IgD-negative memory B cell (primary cell): ENCODE results near the gene SPATS2L. TPM values are rescaled to one million over a fixed set of nuclear protein-coding genes. Genes with fewer than 3 reads are reported as not detected.

Source experiments
- H3K27ac Mint-ChIP-seq, 3 donors: one replicate each; pipeline ENCODE4 v1.8.0; 2020 to 2022; ENCODE audit warnings: mild to moderate bottlenecking in 3 of 3, mixed read lengths in 3 of 3, moderate library complexity in 1 of 3
- H3K27me3 Mint-ChIP-seq: one replicate; pipeline ENCODE4 v1.8.0; 2021; ENCODE audit warnings: mixed read lengths
- H3K36me3 Mint-ChIP-seq: one replicate; pipeline ENCODE4 v1.8.0; 2020; ENCODE audit warnings: mild to moderate bottlenecking, mixed read lengths
- H3K4me1 Mint-ChIP-seq, 3 donors: one replicate each; pipeline ENCODE4 v1.8.0; 2020 to 2022; ENCODE audit warnings: mixed read lengths in 3 of 3, mild to moderate bottlenecking in 1 of 3
- H3K4me3 Mint-ChIP-seq, 4 donors: one replicate each; pipeline ENCODE4 v1.8.0; 2020 to 2022; ENCODE audit warnings: mild to moderate bottlenecking in 4 of 4, mixed read lengths in 4 of 4, moderate library complexity in 3 of 4
- H3K9me3 Mint-ChIP-seq, 3 donors: one replicate each; pipeline ENCODE4 v1.8.0; 2020 to 2021; ENCODE audit warnings: mixed read lengths in 3 of 3, mild to moderate bottlenecking in 1 of 3
- polyA plus RNA-seq: library from polyadenylated mRNA; unstranded; fragments of 300-500 nt; fragmentation: Illumina TruSeq; gene quantifications from one replicate; pipeline ENCODE4 v1.2.3, GENCODE V29; 2021

The SPATS2L gene
- polyA plus RNA-seq, 1 donor from 2014 or later, result 0.50 TPM

- no peaks in the 10 kb centered on the region for H3K36me3 Mint-ChIP-seq
- no peak overlapping the region for H3K4me3 Mint-ChIP-seq
- no peak overlapping the region for H3K27ac Mint-ChIP-seq
- no peaks in the 10 kb centered on the region for H3K27me3 Mint-ChIP-seq
- no peaks in the 10 kb centered on the region for H3K9me3 Mint-ChIP-seq
- no peaks in the 10 kb centered on the region for H3K4me1 Mint-ChIP-seq
These were observed 30.0 kb upstream of the SPATS2L start for GRCh38 chr2:200276472-200276871.

GRCh38 chr2:200278694-200279316, 27.7 kb upstream of the SPATS2L start:
- Mint-ChIP-seq H3K4me3 (no peak overlapping the region), H3K27me3 (peaks cover 13% of the 10 kb centered on the region), H3K4me1 (no peaks in the 10 kb centered on the region), H3K36me3 (no peaks in the 10 kb centered on the region), H3K27ac (no peak overlapping the region), H3K9me3 (no peaks in the 10 kb centered on the region)

- Mint-ChIP-seq H3K36me3 (no peaks in the 10 kb centered on the region), H3K4me3 (no peak overlapping the region), H3K4me1 (peaks cover 0 to 2% (median 0%) of the 10 kb centered on the region in 3 donors), H3K9me3 (peaks cover 0 to 2% (median 0%) of the 10 kb centered on the region in 3 donors), H3K27me3 (peaks cover 16% of the 10 kb centered on the region), H3K27ac (no peak overlapping the region)
These were observed 26.6 kb upstream of the SPATS2L start for GRCh38 chr2:200279857-200280256.

DNA sequence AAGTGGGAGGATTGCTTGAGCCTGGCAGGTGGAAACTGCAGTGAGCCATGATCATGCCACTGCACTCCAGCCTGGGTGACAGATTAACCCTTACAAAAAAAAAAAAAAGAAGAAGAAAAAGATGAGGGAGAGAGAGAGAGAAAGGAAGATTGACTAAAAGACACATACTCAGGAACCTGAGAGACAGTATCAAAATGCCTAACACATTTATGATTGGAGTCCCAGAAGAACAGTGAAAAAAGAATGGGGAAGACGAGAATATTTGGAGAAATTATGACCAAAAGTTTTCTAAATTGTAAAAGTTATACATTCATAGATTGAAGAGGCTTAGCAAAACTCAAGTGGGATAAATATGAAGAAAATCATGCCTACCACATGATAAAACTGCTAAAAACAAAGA, 19.9 kb upstream of the SPATS2L start:
- Mint-ChIP-seq H3K4me3 (no peak overlapping the region), H3K27me3 (peaks cover 25% of the 10 kb centered on the region), H3K9me3 (peaks cover 3 to 13% (median 6%) of the 10 kb centered on the region in 3 donors), H3K27ac (no peak overlapping the region), H3K4me1 (peaks cover 0 to 3% (median 0%) of the 10 kb centered on the region in 3 donors), H3K36me3 (no peaks in the 10 kb centered on the region)

DNA sequence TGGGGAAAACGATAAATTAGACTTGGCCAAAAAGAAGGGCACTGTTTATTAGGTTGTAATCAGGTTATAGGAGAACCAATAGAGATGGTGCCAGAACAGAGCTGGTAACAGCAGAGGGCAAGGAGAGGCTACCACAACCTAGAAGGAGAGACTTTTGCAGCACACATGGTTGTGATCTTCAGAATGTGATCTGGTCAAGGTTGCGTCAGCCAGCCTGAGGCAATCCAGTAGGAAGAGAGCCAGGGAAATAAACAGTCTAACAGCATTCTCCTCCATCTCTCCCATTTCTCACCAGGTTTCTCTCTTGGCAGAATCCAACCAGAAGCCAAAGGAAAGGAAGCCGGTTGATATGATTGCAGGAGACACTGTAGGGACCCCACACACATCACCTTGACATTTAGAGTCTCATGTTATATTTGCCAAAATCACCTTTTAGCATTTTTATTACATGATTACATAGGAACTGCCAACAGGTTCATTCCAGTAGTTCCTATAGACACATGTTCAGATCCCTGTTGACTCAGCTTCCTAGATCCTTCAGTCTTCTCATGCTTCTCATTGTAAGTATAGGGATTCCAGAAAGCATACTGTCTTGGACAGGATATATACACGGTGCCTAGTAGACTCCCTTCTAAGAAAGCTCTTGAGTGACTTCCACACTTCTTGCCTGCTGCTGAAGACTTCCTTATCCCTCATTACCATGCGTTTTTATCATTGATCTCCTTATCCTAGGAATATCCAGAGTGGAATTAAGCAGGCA, 17.6 kb upstream of the SPATS2L start:
- Mint-ChIP-seq H3K36me3 (no peaks in the 10 kb centered on the region), H3K4me3 (no peak overlapping the region), H3K4me1 (peaks cover 0 to 3% (median 0%) of the 10 kb centered on the region in 3 donors), H3K27me3 (peaks cover 11% of the 10 kb centered on the region), H3K27ac (no peak overlapping the region), H3K9me3 (peaks cover 3 to 13% (median 6%) of the 10 kb centered on the region in 3 donors)

DNA sequence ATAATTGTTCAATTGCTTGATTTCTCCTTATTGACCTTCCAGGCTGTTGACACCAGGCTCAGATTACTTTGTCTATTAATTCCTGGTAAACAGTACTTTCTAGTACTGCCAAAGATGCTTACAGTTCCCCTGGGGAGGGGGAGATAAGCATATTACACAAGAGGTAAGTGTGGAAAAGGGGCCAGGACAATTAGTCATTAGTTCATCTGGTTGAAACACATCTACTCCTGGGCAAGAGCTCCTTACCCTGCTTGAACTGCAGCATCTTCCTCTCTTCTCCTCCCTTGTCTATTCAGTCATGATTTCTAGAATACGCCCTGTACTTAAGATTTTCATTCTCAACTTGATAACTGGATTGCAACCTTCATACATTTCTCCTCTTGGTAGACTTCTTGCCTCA, 10.4 kb upstream of the SPATS2L start:
- H3K4me3 Mint-ChIP-seq, result no peak overlapping the region
- no peak overlapping the region for H3K27ac Mint-ChIP-seq
- H3K36me3 Mint-ChIP-seq, result no peaks in the 10 kb centered on the region

GRCh38 chr2:200297100-200297499, 9.4 kb upstream of the SPATS2L start:
- Mint-ChIP-seq H3K9me3 (no peaks in the 10 kb centered on the region), H3K27ac (no peak overlapping the region), H3K36me3 (no peaks in the 10 kb centered on the region), H3K4me1 (no peaks in the 10 kb centered on the region), H3K27me3 (peaks cover 2% of the 10 kb centered on the region), H3K4me3 (no peak overlapping the region)

More for the DNA sequence above, 10.4 kb upstream of the SPATS2L start:
- peaks cover 3% of the 10 kb centered on the region for H3K27me3 Mint-ChIP-seq
- H3K4me1 Mint-ChIP-seq, result no peaks in the 10 kb centered on the region
- H3K9me3 Mint-ChIP-seq, result peaks cover 0 to 3% (median 0%) of the 10 kb centered on the region in 3 donors

GRCh38 chr2:200297989-200298388, 8.5 kb upstream of the SPATS2L start:
- Mint-ChIP-seq H3K36me3 (no peaks in the 10 kb centered on the region), H3K4me1 (no peaks in the 10 kb centered on the region), H3K27ac (no peak overlapping the region), H3K9me3 (no peaks in the 10 kb centered on the region), H3K4me3 (no peak overlapping the region), H3K27me3 (peaks cover 6% of the 10 kb centered on the region)

- Mint-ChIP-seq H3K36me3 (no peaks in the 10 kb centered on the region), H3K27me3 (peaks cover 6% of the 10 kb centered on the region), H3K9me3 (no peaks in the 10 kb centered on the region), H3K4me3 (no peak overlapping the region), H3K27ac (no peak overlapping the region), H3K4me1 (no peaks in the 10 kb centered on the region)
These were observed 7.7 kb upstream of the SPATS2L start for GRCh38 chr2:200298816-200299215.

GRCh38 chr2:200300065-200300464, 6.4 kb upstream of the SPATS2L start:
- no peak overlapping the region for H3K4me3 Mint-ChIP-seq
- no peak overlapping the region for H3K27ac Mint-ChIP-seq
- no peaks in the 10 kb centered on the region for H3K36me3 Mint-ChIP-seq
- H3K27me3 Mint-ChIP-seq, result peaks cover 6% of the 10 kb centered on the region
- H3K4me1 Mint-ChIP-seq, result no peaks in the 10 kb centered on the region
- no peaks in the 10 kb centered on the region for H3K9me3 Mint-ChIP-seq

GRCh38 chr2:200300638-200301314, 5.7 kb upstream of the SPATS2L start:
- Mint-ChIP-seq H3K4me3 (no peak overlapping the region), H3K27me3 (peaks cover 11% of the 10 kb centered on the region), H3K36me3 (no peaks in the 10 kb centered on the region), H3K4me1 (peaks cover 0 to under 1% (median under 1%) of the 10 kb centered on the region in 3 donors), H3K9me3 (no peaks in the 10 kb centered on the region), H3K27ac (no peak overlapping the region)

- H3K27me3 Mint-ChIP-seq, result peaks cover 18% of the 10 kb centered on the region
- no peaks in the 10 kb centered on the region for H3K9me3 Mint-ChIP-seq
- H3K36me3 Mint-ChIP-seq, result peaks cover 2% of the 10 kb centered on the region
- no peak overlapping the region for H3K4me3 Mint-ChIP-seq
- H3K27ac Mint-ChIP-seq, result peak overlapping the region in 1 of 3 donors; percentile 71
- peaks cover 0 to 7% (median 5%) of the 10 kb centered on the region in 3 donors for H3K4me1 Mint-ChIP-seq
These were observed 4.3 kb upstream of the SPATS2L start for GRCh38 chr2:200301953-200302858.

- Mint-ChIP-seq H3K36me3 (peaks cover 2% of the 10 kb centered on the region), H3K27ac (no peak overlapping the region), H3K4me1 (peaks cover 1 to 11% (median 7%) of the 10 kb centered on the region in 3 donors), H3K27me3 (peaks cover 23% of the 10 kb centered on the region), H3K4me3 (no peak overlapping the region), H3K9me3 (no peaks in the 10 kb centered on the region)
These were observed 3.4 kb upstream of the SPATS2L start for GRCh38 chr2:200302940-200303727.

- H3K9me3 Mint-ChIP-seq, result no peaks in the 10 kb centered on the region
- peaks cover 2% of the 10 kb centered on the region for H3K36me3 Mint-ChIP-seq
- peaks cover 33% of the 10 kb centered on the region for H3K27me3 Mint-ChIP-seq
- H3K4me3 Mint-ChIP-seq, result peak overlapping the region; percentile 77 to 90 (median 86)
- H3K27ac Mint-ChIP-seq, result no peak overlapping the region
- H3K4me1 Mint-ChIP-seq, result peaks cover 5 to 11% (median 9%) of the 10 kb centered on the region in 3 donors
These were observed 697 bp upstream of the SPATS2L start for GRCh38 chr2:200305797-200306195.
